Measurements from ENCODE around the gene GOLT1A. TPM values are rescaled to one million over a fixed set of nuclear protein-coding genes. Genes with fewer than 3 reads are reported as not detected.

Gene GOLT1A
- total RNA-seq, 3 donors from 2014 or later (not counting 1 experiment from before 2014, with no cell fraction given): not detected

DNA sequence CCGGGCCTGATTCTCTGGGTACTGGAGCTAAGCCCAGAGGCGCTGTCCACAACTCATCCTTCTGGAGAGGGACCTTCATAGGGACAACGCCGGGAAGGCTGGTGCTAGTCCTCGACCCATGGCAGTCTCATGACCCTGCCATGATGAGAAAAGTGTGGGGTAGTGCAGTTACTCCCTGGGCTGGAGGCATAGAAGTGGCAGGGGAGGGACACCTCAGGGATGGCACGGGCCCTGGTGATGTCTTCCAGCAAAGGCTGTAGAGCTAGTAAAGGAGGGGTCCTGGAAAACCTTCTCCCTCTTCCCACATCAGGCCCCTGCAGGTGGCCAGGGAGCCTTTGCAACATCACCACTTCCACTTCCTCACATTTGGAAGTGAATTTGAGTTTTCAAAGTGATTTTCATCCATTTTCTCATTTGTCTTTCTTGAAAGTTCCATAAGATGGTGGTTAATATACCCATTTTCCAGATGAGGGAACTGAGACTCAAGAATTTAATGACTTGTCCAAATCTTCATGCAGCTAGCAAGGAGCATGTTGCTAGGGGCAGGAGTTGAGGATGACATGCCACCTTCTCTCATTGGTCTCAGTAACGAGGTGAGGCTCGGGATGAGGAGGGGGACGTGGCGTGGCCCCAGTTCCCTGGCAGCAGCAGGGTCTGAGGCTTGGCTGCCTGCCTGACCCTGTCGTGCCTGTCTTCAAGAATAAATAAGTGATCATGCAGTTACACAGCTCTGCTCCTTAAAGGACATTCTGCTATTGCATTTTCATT lies 3.3 kb upstream of the GOLT1A start:
- Mint-ChIP-seq H3K27ac (no peak overlapping the region), H3K9me3 (no peaks in the 10 kb centered on the region)
- intact Hi-C loops (cut with micrococcal nuclease): no loop called here

DNA sequence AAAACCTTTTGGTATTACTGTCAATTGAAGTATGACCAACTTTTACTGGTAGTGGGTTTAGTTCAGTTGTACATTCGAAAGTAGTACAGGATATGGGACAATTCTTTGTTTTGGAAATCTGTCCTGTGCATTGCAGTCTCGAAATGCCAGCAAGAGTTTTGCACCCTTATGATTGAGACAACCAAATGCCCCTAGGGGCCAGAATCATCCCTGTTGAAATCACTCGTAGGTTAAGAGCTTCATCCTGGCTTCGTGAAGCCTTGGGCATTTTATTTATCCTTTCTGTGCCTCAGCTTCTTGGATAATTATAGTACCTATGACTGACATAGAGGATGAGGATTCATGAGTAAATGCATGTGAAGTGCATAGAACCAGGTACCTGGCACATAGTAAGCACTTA lies 2.4 kb upstream of the GOLT1A start:
- no peak overlapping the region for H3K27ac ChIP-seq (ENCODE audit: low read length)
- 69% methylated on average over 4 of the region's 4 CpGs for WGBS (ENCODE audit: insufficient coverage)
- no peaks in the 10 kb centered on the region for H3K9me3 ChIP-seq (ENCODE audit: control insufficient read depth, insufficient read depth, low read length)
- H3K36me3 ChIP-seq (ENCODE audit: control insufficient read depth, insufficient read depth, low read length): no peaks in the 10 kb centered on the region
- TF ChIP-seq, protein P1, sequence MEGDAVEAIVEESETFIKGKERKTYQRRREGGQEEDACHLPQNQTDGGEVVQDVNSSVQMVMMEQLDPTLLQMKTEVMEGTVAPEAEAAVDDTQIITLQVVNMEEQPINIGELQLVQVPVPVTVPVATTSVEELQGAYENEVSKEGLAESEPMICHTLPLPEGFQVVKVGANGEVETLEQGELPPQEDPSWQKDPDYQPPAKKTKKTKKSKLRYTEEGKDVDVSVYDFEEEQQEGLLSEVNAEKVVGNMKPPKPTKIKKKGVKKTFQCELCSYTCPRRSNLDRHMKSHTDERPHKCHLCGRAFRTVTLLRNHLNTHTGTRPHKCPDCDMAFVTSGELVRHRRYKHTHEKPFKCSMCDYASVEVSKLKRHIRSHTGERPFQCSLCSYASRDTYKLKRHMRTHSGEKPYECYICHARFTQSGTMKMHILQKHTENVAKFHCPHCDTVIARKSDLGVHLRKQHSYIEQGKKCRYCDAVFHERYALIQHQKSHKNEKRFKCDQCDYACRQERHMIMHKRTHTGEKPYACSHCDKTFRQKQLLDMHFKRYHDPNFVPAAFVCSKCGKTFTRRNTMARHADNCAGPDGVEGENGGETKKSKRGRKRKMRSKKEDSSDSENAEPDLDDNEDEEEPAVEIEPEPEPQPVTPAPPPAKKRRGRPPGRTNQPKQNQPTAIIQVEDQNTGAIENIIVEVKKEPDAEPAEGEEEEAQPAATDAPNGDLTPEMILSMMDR (IDR thresholded peaks at IDR 0.05): no peak
- Mint-ChIP-seq H3K27ac (no peak overlapping the region), H3K27me3 (ENCODE audit: low read depth in 2 of 2) (peaks cover 0 to 3% of the 10 kb centered on the region in 2 donors), H3K9me3 (no peaks in the 10 kb centered on the region), H3K4me1 (peaks cover 11 to 16% of the 10 kb centered on the region in 2 donors), H3K36me3 (no peaks in the 10 kb centered on the region), H3K4me3 (no peak overlapping the region)
- H3K27me3 ChIP-seq (ENCODE audit: control insufficient read depth, insufficient read depth, low read length): no peaks in the 10 kb centered on the region
- DNase-seq (no peak), ATAC-seq (no peak)
- H3K4me1 ChIP-seq (ENCODE audit: control insufficient read depth, insufficient read depth, low read length): peaks cover 16% of the 10 kb centered on the region
- intact Hi-C loops (cut with micrococcal nuclease): no loop called here
- no peak overlapping the region for H3K4me3 ChIP-seq (ENCODE audit: low read length)

More for the DNA sequence above, 3.3 kb upstream of the GOLT1A start:
- Mint-ChIP-seq H3K4me3 (no peak overlapping the region), H3K27me3 (ENCODE audit: low read depth in 2 of 2) (peaks cover 0 to 3% of the 10 kb centered on the region in 2 donors), H3K4me1 (peaks cover 11 to 16% of the 10 kb centered on the region in 2 donors), H3K36me3 (no peaks in the 10 kb centered on the region)
- H3K4me1 ChIP-seq (ENCODE audit: control insufficient read depth, insufficient read depth, low read length): peaks cover 16% of the 10 kb centered on the region
- H3K36me3 ChIP-seq (ENCODE audit: control insufficient read depth, insufficient read depth, low read length): no peaks in the 10 kb centered on the region
- ATAC-seq: no peak
- H3K9me3 ChIP-seq (ENCODE audit: control insufficient read depth, insufficient read depth, low read length): no peaks in the 10 kb centered on the region
- TF ChIP-seq, protein P1 (IDR thresholded peaks at IDR 0.05): no peak
- H3K4me3 ChIP-seq (ENCODE audit: low read length): no peak overlapping the region
- H3K27ac ChIP-seq (ENCODE audit: low read length): no peak overlapping the region
- no peak for DNase-seq
- no peaks in the 10 kb centered on the region for H3K27me3 ChIP-seq (ENCODE audit: control insufficient read depth, insufficient read depth, low read length)
- WGBS (ENCODE audit: insufficient coverage): 85% methylated on average over 10 of the region's 11 CpGs

DNA sequence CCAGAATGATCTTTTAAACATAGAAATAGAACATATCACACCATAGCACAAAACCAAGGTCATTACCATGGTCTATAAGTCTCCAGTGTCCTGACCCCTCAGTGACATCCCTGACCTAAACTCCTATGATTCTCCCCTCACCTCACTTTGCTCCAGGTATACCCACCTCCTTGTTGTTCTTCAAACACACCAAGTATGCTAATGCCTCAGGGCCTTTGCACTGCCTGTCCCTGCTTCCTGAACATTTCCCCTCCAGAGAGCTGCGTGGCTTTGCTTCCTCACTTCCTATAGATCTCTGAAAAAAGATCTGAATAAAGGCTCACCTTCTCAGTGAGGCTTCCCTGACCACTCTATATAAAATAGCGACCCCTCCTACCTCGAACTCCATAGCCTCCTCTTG lies 1.1 kb downstream of the GOLT1A start:
- Mint-ChIP-seq H3K4me1 (peaks cover 4 to 9% of the 10 kb centered on the region in 2 donors), H3K4me3 (no peak overlapping the region), H3K27ac (no peak overlapping the region), H3K27me3 (ENCODE audit: low read depth in 2 of 2) (peaks cover 3% of the 10 kb centered on the region in 2 donors), H3K9me3 (no peaks in the 10 kb centered on the region), H3K36me3 (no peaks in the 10 kb centered on the region)
- DNase-seq (no peak), ATAC-seq (no peak)
- TF ChIP-seq, protein P1 (IDR thresholded peaks at IDR 0.05): no peak
- no peaks in the 10 kb centered on the region for H3K27me3 ChIP-seq (ENCODE audit: control insufficient read depth, insufficient read depth, low read length)
- H3K36me3 ChIP-seq (ENCODE audit: control insufficient read depth, insufficient read depth, low read length): no peaks in the 10 kb centered on the region
- H3K27ac ChIP-seq (ENCODE audit: low read length): no peak overlapping the region
- H3K9me3 ChIP-seq (ENCODE audit: control insufficient read depth, insufficient read depth, low read length): no peaks in the 10 kb centered on the region
- no peak overlapping the region for H3K4me3 ChIP-seq (ENCODE audit: low read length)
- H3K4me1 ChIP-seq (ENCODE audit: control insufficient read depth, insufficient read depth, low read length): peaks cover 10% of the 10 kb centered on the region
- intact Hi-C loops (cut with micrococcal nuclease): no loop called here
- WGBS (ENCODE audit: insufficient coverage): 96% methylated on average over 3 of the region's 3 CpGs

Data from natural killer cell (primary cell).